CD4-positive, alpha-beta T cell treated with Interferon alpha-2 for 1 hour (primary cell): Measurements from ENCODE around the gene FOXI1.

ENCODE experiments used
- DNase-seq, 2 donors: peaks; one replicate each; pipeline ENCODE4 v3.0.0-alpha.2; 2020 to 2022

FOXI1 gene

GRCh38 chr5:170105642-170106611, at the start of gene FOXI1:
FOXI1 (plus strand) TSS chr5:170105897; CDS start chr5:170105958, 61 bp downstream.
- DNase-seq = no peak

GRCh38 chr5:170056561-170057267, 49.0 kb upstream of the FOXI1 start:
- DNase-seq = no peak

GRCh38 chr5:170057311-170057710, 48.4 kb upstream of the FOXI1 start:
- DNase-seq = no peak

GRCh38 chr5:170059221-170059620, 46.5 kb upstream of the FOXI1 start:
- DNase-seq = no peak

GRCh38 chr5:170067152-170067551, 38.5 kb upstream of the FOXI1 start:
- DNase-seq = no peak

GRCh38 chr5:170067574-170068170, 38.0 kb upstream of the FOXI1 start:
- no peak for DNase-seq

- DNase-seq = no peak
Measured at GRCh38 chr5:170069512-170069911, 36.2 kb upstream of the FOXI1 start.

- no peak for DNase-seq
Measured at GRCh38 chr5:170070556-170071412, 34.9 kb upstream of the FOXI1 start.

GRCh38 chr5:170071748-170072147, 33.9 kb upstream of the FOXI1 start:
- no peak for DNase-seq

- no peak for DNase-seq
Measured at GRCh38 chr5:170075696-170076095, 30.0 kb upstream of the FOXI1 start.

GRCh38 chr5:170076211-170076610, 29.5 kb upstream of the FOXI1 start:
- no peak for DNase-seq

- DNase-seq = no peak
Measured at GRCh38 chr5:170076739-170077138, 29.0 kb upstream of the FOXI1 start.

GRCh38 chr5:170077526-170077925, 28.2 kb upstream of the FOXI1 start:
- no peak for DNase-seq

GRCh38 chr5:170078458-170078857, 27.2 kb upstream of the FOXI1 start:
- DNase-seq = no peak

- no peak for DNase-seq
Measured at GRCh38 chr5:170078931-170079330, 26.8 kb upstream of the FOXI1 start.

GRCh38 chr5:170080217-170080616, 25.5 kb upstream of the FOXI1 start:
- no peak for DNase-seq

GRCh38 chr5:170080786-170081445, 24.8 kb upstream of the FOXI1 start:
- no peak for DNase-seq

GRCh38 chr5:170081616-170082015, 24.1 kb upstream of the FOXI1 start:
- DNase-seq = no peak

GRCh38 chr5:170082701-170083100, 23.0 kb upstream of the FOXI1 start:
- no peak for DNase-seq

GRCh38 chr5:170087168-170087817, 18.4 kb upstream of the FOXI1 start:
- DNase-seq = no peak

- no peak for DNase-seq
Measured at GRCh38 chr5:170092455-170093101, 13.1 kb upstream of the FOXI1 start.
